Measurements from ENCODE around the gene MCC. TPM values are rescaled to one million over a fixed set of nuclear protein-coding genes. Genes with fewer than 3 reads are reported as not detected.

MCC gene
- total and polyA plus RNA-seq, 12 donors, result 1.8 to 12.6 (median 8.9) TPM

DNA sequence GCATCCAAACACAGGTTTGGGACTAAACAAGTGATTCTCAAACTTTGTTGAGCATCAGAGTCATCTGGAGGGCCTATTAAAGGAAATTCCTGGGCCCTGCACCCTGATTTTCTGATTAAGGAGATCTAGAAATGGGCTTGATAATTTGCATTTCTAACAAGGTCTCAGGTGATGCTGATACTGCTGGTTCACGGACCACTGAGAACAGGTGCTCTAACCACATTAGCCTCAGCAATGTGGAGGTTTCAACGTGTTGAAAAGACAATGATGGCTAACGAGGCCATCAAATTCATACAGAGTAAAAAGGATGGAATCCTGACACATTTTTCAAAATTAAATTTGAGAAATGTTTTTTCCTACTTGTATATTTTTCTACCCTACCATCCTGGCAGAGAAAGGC, 225.6 kb downstream of the MCC start:
- H3K9me3 ChIP-seq (replicated peaks in 1 of 3), result no peaks in the 10 kb centered on the region
- no peak for TF ChIP-seq POLR2A (IDR thresholded peaks at IDR 0.05)
- TF ChIP-seq CTCF (IDR thresholded peaks at IDR 0.05), result no peak
- DNase-seq, result no peak
- no peaks in the 10 kb centered on the region for H3K36me3 ChIP-seq (replicated peaks in 1 of 2)
- no peaks in the 10 kb centered on the region for H3K27me3 ChIP-seq
- no peak overlapping the region for H3K4me3 ChIP-seq
- H3K27ac ChIP-seq, result no peak overlapping the region
- intact Hi-C loops (cut with DNase I), result no loop called here
- WGBS, 4 donors, result 91 to 94% (median 92%) methylated on average over 3 of the region's 3 CpGs
- H3K4me1 ChIP-seq (replicated peaks in 1 of 2), result no peaks in the 10 kb centered on the region

- Histone ChIP-seq H3K4me1 (replicated peaks in 1 of 2) (peaks cover 0 to 8% of the 10 kb centered on the region in 2 donors), H3K27ac (no peak overlapping the region), H3K36me3 (replicated peaks in 1 of 2) (no peaks in the 10 kb centered on the region), H3K27me3 (no peaks in the 10 kb centered on the region), H3K4me3 (no peak overlapping the region), H3K9me3 (replicated peaks in 1 of 3) (no peaks in the 10 kb centered on the region)
- intact Hi-C loops (cut with DNase I), result no loop called here
- DNase-seq, result no peak
- TF ChIP-seq POLR2A (IDR thresholded peaks at IDR 0.05) (no peak), CTCF (IDR thresholded peaks at IDR 0.05) (no peak)
These were observed 229.2 kb downstream of the MCC start for GRCh38 chr5:113259034-113259433.

DNA sequence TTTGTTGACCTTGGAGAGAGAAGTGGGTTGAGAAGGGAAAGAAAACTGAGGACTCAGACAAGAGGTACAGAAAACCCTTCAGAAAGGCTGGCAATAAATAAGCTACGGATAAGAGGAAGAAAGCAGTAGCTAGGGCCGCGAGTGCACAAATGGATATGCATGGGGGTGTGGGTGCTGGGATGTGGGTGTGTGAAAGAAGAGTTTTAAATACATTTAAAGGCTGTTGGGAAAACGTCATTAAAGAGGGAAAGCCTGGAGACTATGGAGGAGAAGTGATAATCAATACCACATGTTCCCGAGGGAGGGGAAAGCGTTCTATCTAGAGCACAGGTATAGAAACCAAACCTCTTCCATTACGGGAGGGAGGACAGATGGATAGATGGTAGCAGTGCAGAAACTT, 230.7 kb downstream of the MCC start:
- intact Hi-C loops (cut with DNase I), result no loop called here
- H3K9me3 ChIP-seq (replicated peaks in 1 of 3), result no peaks in the 10 kb centered on the region
- DNase-seq, result no peak
- H3K27ac ChIP-seq, result no peak overlapping the region
- TF ChIP-seq POLR2A (IDR thresholded peaks at IDR 0.05), result no peak
- no peak for TF ChIP-seq CTCF (IDR thresholded peaks at IDR 0.05)
- H3K4me3 ChIP-seq, result no peak overlapping the region
- peaks cover 0 to 8% of the 10 kb centered on the region in 2 donors for H3K4me1 ChIP-seq (replicated peaks in 1 of 2)
- no peaks in the 10 kb centered on the region for H3K27me3 ChIP-seq
- 85 to 94% (median 94%) methylated on average over 7 of the region's 7 CpGs for WGBS, 4 donors
- H3K36me3 ChIP-seq (replicated peaks in 1 of 2), result no peaks in the 10 kb centered on the region

- WGBS, 4 donors, result 59 to 74% (median 70%) methylated on average over 4 of the region's 4 CpGs
- no peaks in the 10 kb centered on the region for H3K27me3 ChIP-seq
- H3K36me3 ChIP-seq (replicated peaks in 1 of 2), result no peaks in the 10 kb centered on the region
- DNase-seq, result peak in 1 of 7 donors; percentile 8
- H3K4me3 ChIP-seq, result no peak overlapping the region
- intact Hi-C loops (cut with DNase I), result no loop called here
- H3K9me3 ChIP-seq (replicated peaks in 1 of 3), result no peaks in the 10 kb centered on the region
- no peak for TF ChIP-seq CTCF (IDR thresholded peaks at IDR 0.05)
- no peak for TF ChIP-seq POLR2A (IDR thresholded peaks at IDR 0.05)
- peaks cover 0 to 8% of the 10 kb centered on the region in 2 donors for H3K4me1 ChIP-seq (replicated peaks in 1 of 2)
- H3K27ac ChIP-seq, result no peak overlapping the region
These were observed 231.4 kb downstream of the MCC start for GRCh38 chr5:113256671-113257452.
